Brain microvascular endothelial cell (primary cell): Measurements from ENCODE around the gene AFF3.

Experiments
- DNase-seq: peaks from one replicate; pipeline ENCODE4 v3.0.0-alpha.2; 2020
- H3K27ac ChIP-seq: fragments of 250-450 bp; sonication (Bioruptor Pico); 2 replicates; pipeline ENCODE4 v1.5.1; 2020; ENCODE audit warnings: mild to moderate bottlenecking, moderate library complexity
- H3K27me3 ChIP-seq: fragments of 250-450 bp; sonication (Bioruptor Pico); replicated peaks from 2 replicates; pipeline ENCODE4 v1.5.1; 2020; ENCODE audit warnings: mild to moderate bottlenecking
- H3K36me3 ChIP-seq: fragments of 250-450 bp; sonication (Bioruptor Pico); replicated peaks from 2 replicates; pipeline ENCODE4 v1.5.1; 2020; ENCODE audit warnings: mild to moderate bottlenecking
- H3K4me3 ChIP-seq: 2 replicates; pipeline ENCODE4 v1.5.1; 2011; ENCODE audit warnings: low read depth, mild to moderate bottlenecking, control low read depth, low read length, moderate library complexity
- CTCF ChIP-seq: IDR thresholded peaks from 2 replicates; pipeline ENCODE4 v1.5.1; 2011; ENCODE audit warnings: low read depth, mild to moderate bottlenecking, moderate library complexity, low read length, control low read depth, inconsistent platforms; ENCODE audit errors: missing control alignments
- in situ Hi-C: cut with HindIII; loops from 2 replicates; pipeline ENCODE4 v1.10.0; 2017; ENCODE audit warnings: low sequenced_read_pairs, low pct_ligation_motif_present

AFF3 gene

GRCh38 chr2:100050685-100051084 lies 91.7 kb downstream of the AFF3 start:
- Histone ChIP-seq H3K27me3 (no peaks in the 10 kb centered on the region), H3K27ac (no peak overlapping the region), H3K4me3 (no peak overlapping the region), H3K36me3 (no peaks in the 10 kb centered on the region)
- in situ Hi-C loops = no loop called here
- TF ChIP-seq CTCF = no peak
- DNase-seq = no peak

GRCh38 chr2:100046961-100047947 lies 95.1 kb downstream of the AFF3 start:
- no peak for TF ChIP-seq CTCF
- in situ Hi-C loops = no loop called here
- Histone ChIP-seq H3K27me3 (no peaks in the 10 kb centered on the region), H3K4me3 (no peak overlapping the region), H3K36me3 (no peaks in the 10 kb centered on the region), H3K27ac (no peak overlapping the region)
- no peak for DNase-seq

- no peak overlapping the region for H3K27ac ChIP-seq
- no peak overlapping the region for H3K4me3 ChIP-seq
- in situ Hi-C loops = no loop called here
- TF ChIP-seq CTCF = no peak
- H3K27me3 ChIP-seq = no peaks in the 10 kb centered on the region
- H3K36me3 ChIP-seq = no peaks in the 10 kb centered on the region
- no peak for DNase-seq
Observed at GRCh38 chr2:100045000-100045399, 97.4 kb downstream of the AFF3 start.

GRCh38 chr2:100043891-100044255 lies 98.5 kb downstream of the AFF3 start:
- H3K4me3 ChIP-seq = no peak overlapping the region
- no peak for DNase-seq
- H3K27ac ChIP-seq = no peak overlapping the region
- no peaks in the 10 kb centered on the region for H3K36me3 ChIP-seq
- in situ Hi-C loops = no loop called here
- no peaks in the 10 kb centered on the region for H3K27me3 ChIP-seq
- TF ChIP-seq CTCF = no peak

- no peak for DNase-seq
- in situ Hi-C loops = no loop called here
- no peak for TF ChIP-seq CTCF
Observed at GRCh38 chr2:100043081-100043890, 99.1 kb downstream of the AFF3 start.

More at GRCh38 chr2:100043081-100043890, 99.1 kb downstream of the AFF3 start:
- Histone ChIP-seq H3K36me3 (no peaks in the 10 kb centered on the region), H3K27ac (no peak overlapping the region), H3K27me3 (no peaks in the 10 kb centered on the region), H3K4me3 (no peak overlapping the region)
